CD4-positive, alpha-beta T cell treated with Interleukin-10 for 1 hour (primary cell): Measurements from ENCODE around the gene SPI1.

Experiments used
- DNase-seq: peaks from one replicate; pipeline ENCODE4 v3.0.0-alpha.2; 2020

Gene SPI1

DNA sequence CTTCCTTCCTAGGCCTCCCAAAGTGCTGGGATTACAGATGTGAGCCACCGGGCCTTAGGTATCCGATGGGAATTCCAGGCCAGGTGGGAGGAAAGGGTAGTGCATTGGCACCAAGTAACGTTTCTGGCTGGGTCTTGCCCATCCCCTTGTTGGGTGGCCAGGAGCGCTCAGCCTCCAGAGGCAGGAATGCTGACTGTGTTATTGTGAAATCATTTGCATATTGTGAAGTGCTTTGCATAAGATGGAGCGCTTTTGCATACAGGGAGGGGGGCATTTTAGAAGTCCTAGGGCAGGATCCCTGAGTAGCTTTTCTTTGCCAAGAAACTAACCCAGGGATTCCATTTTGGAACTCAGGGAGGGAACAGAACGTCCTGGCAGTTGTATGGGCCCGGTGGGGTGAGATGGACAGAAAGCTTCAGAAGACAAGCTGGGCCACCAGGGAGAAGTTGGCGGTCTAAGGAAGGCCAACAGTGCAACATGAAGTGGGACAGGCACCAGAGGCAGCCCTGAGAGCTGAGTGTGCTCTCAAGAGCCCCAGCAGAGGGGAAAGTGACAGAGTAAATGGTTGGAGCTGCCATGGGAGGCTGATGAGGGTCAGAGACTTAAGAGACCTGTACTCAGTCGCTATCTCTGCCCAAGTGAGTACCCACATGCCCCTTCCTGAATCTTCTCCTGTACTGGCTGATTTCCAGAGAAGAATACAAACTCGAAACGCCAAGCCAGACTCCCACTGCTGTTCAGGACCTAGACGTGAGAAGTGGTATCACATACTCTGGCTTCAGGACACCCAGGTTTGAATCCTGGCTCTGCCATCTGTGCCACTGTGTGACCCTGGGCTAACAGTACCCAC is 28.8 kb upstream of the SPI1 start:
- no peak for DNase-seq

DNA sequence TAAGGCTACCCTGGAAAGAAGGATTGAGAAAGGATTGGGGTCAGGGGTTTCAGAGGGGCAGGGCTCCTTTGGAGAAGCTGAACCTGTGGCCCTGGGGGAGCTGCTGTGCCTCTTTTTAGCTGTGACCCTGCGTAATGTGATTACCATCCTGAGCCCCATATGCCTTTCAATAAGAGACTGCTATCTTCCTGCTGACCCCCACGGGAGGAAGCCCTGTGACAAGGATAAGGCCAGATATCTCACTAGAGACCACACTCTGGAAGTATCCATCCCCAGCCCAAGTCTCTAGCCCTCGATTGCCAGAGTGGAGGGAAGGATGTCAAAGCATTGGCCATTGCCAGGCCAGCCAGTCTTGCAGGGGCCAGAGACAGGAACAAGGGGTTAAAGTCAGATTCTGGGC is 25.2 kb upstream of the SPI1 start:
- DNase-seq: no peak

- DNase-seq: no peak
Measured at GRCh38 chr11:47403135-47403534, 24.8 kb upstream of the SPI1 start.

DNA sequence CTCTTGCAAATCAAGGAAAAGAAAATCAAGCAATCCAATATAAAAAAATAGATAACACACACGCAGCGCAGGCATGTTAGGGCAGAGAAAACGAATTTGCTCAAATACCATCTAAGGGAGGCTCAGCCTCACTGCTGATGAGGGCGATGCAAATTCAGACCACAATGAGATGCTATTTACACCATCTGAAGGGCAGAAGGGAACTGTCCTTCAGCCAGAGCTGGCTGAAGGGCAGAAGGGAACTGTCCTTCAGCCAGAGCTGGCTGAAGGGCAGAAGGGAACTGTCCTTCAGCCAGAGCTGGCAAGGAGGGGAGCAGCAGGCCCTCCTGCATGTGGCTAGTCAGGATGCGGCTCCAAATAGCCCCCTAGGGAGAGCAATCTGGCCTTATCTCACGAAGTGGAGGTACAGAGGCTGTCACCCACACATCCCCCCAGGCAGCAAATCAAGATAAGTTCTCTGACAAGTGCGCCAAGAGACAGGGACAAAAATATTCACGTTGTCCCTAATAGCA is 22.5 kb upstream of the SPI1 start:
- no peak for DNase-seq

- peak; percentile 50 for DNase-seq
Measured at GRCh38 chr11:47399860-47400767, 21.8 kb upstream of the SPI1 start.

DNA sequence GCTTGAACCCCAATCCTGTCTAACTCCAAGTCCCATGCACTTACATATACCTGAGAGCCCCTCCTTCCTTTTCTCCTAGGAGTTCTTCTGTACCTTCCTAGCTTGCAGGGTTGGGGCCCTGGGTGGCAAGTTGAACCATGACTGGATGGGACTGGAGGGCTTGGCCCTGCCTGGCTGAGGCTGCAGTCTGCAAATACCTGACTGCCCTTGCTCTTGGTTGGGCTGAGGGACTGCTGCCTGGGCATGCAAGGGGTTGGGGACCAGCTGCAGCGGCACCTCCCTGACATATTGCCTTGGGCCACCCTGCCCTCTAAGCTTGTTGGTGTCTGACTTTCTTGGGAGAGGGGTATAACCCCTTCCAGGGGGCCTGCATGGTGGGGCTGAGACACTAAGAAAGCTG is 20.2 kb upstream of the SPI1 start:
- DNase-seq: no peak

DNA sequence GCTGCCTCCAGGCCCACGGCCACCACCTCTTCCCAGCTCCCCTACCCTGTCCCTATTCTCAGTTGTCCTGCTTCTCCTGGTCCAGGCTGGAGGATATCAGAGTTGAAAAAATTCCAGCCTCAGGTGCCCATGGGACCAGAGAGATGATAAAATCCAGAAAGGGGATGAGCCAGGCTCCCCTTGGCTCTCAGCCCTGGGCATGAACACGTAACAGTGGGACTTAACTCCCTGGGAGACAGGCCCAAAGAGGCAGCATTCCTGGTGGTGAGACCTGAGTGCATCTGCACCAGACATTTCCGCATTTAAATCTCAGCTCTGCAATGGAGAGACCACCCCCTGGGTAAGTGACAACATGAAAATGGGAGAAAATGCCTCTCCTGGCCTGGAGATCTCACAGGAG is 19.7 kb upstream of the SPI1 start:
- DNase-seq: no peak

GRCh38 chr11:47396049-47396320 is 17.6 kb upstream of the SPI1 start:
- DNase-seq: no peak

DNA sequence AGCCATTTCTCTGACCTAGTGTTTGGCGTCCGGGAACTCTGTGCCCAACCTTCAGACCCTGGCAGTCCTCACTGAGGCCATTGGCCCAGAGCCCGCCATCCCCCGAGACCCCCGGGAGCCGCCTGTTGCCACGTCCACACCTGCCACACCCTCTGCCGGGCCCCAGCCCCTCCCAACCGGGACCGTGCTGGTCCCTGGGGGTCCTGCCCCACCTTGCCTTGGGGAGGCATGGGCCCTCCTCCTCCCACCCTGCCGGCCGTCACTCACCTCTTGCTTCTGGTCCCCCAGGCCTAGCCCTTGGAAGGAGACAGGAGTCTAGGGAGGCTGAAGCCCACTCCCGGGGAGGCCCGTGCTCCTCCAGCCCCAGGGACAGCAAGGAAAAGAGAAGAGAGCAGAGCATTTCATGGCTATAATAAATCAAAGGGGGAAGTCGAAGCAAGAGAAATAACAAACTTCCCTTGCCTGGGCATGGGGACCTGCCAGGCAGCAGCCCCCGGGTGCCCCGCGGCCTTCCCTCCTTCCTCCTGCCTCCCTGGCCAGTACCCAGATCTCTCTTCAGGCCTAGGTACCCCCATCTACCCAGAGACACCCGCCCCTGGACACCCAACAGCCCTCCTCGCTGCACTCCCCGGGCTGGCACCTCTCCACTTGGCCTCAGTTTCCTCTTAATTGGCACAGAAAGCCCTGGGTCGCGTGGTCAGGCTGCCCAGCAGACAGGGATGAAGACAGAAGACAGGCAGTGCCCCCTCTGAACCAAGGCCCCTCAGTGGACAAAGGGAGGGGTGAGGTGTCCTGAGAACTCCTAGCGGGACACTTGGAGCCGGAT is 17.1 kb upstream of the SPI1 start:
- DNase-seq: no peak

GRCh38 chr11:47394322-47395222 is 16.2 kb upstream of the SPI1 start:
- DNase-seq: peak; percentile 64

DNA sequence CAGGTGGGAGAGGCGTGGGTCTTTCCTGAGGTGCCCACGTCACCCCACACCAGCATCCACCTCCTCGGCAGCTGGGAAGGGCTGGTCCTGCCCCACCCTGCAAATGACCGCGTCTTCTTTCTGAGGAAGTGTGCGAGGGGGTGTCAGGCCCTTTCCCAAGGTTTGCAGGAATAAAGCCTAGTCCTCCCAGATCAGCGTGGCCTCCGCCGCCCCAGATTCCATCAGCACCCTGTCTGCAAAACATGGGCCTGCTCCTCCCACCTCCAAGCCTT is 15.6 kb upstream of the SPI1 start:
- no peak for DNase-seq

GRCh38 chr11:47393163-47394049 is 15.1 kb upstream of the SPI1 start:
- DNase-seq: no peak

DNA sequence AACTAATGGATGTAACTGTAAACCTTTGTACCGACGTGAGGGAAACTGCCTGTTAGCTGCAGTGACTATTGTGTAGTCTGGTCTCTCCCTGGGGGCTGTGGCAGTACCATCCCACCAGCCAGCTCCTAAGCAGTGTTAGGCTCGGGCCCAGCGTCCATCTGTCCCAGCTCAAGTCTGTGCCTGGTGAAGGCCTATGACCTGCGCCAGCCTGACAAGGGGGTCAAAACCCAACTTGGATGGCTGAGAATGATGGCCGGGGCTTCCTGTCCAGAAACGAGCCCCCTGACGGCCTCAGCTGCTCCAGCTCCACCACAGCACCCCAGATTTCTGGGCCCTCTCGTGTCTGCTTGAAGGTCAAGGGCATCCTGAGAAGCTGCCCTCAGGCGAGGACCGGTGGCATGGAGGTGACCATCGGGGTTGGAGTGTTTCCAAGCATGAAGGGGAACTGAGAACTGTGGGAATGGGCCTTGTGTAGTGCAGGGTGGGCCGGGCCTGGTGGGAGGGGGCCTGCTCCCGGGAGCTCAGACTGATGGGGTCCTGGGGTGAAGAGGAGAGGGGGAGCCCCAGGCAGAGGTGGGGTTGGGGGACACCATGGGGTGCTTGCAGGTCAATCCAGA is 14.3 kb upstream of the SPI1 start:
- no peak for DNase-seq

GRCh38 chr11:47391711-47392432 is 13.5 kb upstream of the SPI1 start:
- DNase-seq: no peak

DNA sequence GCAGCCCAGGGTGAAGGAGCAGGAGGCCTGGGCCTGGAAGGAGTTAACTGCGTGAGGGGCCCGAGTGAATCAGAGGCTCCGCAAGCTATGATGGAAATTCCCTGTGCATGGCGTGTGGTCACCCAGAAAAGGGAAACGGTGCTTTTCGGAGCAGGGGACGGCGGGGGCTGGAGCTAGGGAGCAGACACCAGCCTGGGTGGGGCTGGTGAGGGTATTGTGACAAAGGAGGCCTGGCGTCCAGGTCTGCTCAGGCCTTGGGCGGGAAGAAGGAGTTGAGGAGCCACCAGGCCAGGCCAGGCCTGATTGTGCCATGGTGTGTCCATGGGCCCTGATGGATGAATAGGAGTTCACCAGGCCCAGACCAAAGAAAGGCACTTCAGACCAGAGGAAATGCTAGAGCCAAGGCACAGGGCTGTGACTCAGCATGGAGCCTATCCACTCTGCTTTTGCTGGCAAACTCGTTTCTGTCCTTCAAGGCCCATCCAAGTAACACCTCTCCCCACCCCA is 12.8 kb upstream of the SPI1 start:
- DNase-seq: peak; percentile 32

GRCh38 chr11:47390422-47390760 is 12.0 kb upstream of the SPI1 start:
- DNase-seq: no peak

DNA sequence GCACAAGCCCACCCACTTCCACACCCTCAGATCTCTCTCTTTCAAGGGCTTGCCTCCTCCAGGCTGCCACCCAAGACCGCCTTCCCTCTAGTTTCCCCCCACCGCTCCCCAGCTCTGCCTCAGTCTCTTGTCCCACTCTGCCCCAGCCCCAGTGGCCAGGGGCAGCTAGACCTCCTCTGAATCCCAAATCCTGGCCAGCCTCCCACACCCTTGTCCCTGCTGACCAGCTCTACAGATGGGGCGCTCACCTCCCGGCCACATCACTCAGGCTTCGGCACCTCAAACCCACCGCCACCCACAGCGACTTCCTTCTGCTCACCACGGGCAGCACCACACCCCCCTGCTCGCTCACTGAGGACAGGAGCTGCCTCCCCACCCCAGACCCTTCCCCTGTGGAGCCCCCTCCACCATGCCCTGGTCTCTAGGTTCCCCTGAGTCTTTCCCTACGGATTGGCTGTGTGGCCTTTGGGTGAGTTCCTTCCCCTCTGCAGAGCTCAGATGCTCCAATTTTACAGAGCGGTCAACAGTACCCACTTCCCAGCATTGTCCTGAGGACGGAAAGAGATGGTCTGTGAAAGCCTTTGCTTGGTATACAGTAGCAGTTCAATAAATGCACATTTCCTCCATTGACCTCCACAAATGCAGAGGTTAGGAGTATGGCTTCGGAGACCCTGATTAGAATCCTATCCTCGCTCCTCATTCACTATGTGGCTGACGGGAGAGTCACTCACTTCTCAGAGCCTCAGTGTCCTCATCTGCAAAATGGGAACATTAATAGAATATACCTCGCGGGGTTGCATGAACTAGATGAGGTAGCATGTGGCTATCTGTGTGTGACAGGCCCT is 11.5 kb upstream of the SPI1 start:
- no peak for DNase-seq

DNA sequence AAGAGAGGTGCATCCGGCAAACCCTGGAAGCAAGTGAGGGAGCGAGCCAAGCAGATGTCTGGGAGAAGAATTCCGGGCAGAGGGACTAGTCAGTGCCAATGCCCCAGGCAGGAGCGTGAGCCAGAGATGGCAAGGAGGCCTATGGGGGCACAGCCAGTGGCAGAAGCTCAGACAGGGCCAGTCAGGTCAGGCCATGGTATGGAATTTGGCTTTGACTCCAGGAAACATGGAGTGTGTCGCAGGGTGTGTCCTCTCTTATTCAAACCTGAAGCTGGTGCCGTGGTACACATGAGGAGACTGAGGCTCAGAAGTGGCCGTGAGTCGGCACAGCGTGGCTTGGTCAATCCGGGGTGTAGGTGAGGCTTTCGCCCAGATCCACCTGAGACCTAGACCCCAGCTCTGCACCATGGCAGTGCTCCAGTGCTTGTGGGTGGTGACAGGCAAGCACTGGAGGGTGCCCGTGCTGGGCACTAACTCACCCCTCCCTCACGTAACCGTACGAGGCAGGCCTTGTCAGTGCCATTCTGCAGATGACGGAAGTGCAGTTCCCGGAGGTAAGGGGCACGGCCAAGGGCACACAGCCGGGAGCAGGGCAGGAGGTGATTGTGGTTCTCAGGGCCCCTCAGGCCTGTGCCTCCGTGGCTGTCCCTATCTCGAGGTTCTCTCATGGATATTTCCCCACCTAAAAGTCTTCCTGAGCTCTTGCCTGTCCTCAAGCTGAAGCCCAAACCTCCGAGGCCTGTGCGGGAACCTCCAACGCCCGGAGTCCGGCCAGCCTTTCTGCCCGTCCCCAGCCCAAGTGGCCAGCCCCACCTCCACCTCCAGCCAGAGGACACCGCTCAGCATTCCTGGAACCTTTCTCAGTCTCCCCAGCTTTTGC is 10.6 kb upstream of the SPI1 start:
- DNase-seq: no peak
